ENCODE results near the gene SRRM3.
"Not testable (repeated sequence)": the region's sequence is repeated elsewhere in the genome, so short reads cannot be mapped to it uniquely, and the experiment has no call there.

Gene SRRM3

GRCh38 chr7:76193883-76194282, 7.8 kb upstream of the SRRM3 start:
- Histone ChIP-seq H3K36me3 (ENCODE audit: control insufficient read depth, insufficient read depth, low read length, severe bottlenecking) (no peaks in the 10 kb centered on the region), H3K9ac (ENCODE audit: low read length) (no peak overlapping the region), H3K9me3 (ENCODE audit: control insufficient read depth, low read length) (peaks cover 8% of the 10 kb centered on the region), H3K4me3 (ENCODE audit: low read length) (no peak overlapping the region), H3K4me1 (ENCODE audit: control insufficient read depth, insufficient read depth, low read length) (no peaks in the 10 kb centered on the region), H3K27me3 (replicated peaks; ENCODE audit: control insufficient read depth, insufficient read depth, low read length) (peaks cover 19% of the 10 kb centered on the region)
- no peak for DNase-seq (ENCODE audit: low read depth)

- Histone ChIP-seq H3K36me3 (ENCODE audit: control insufficient read depth, insufficient read depth, low read length, severe bottlenecking) (no peaks in the 10 kb centered on the region), H3K4me3 (ENCODE audit: low read length) (no peak overlapping the region), H3K9me3 (ENCODE audit: control insufficient read depth, low read length) (peaks cover 3% of the 10 kb centered on the region), H3K9ac (ENCODE audit: low read length) (no peak overlapping the region), H3K4me1 (ENCODE audit: control insufficient read depth, insufficient read depth, low read length) (no peaks in the 10 kb centered on the region), H3K27me3 (replicated peaks; ENCODE audit: control insufficient read depth, insufficient read depth, low read length) (peaks cover 14% of the 10 kb centered on the region)
- DNase-seq (ENCODE audit: low read depth): no peak
These were observed 4.9 kb upstream of the SRRM3 start for GRCh38 chr7:76196786-76197185.

GRCh38 chr7:76198202-76198601, 3.5 kb upstream of the SRRM3 start:
- H3K27me3 ChIP-seq (replicated peaks; ENCODE audit: control insufficient read depth, insufficient read depth, low read length): peaks cover 20% of the 10 kb centered on the region

GRCh38 chr7:76202666-76203030, 952 bp downstream of the SRRM3 start:
- Histone ChIP-seq H3K4me3 (ENCODE audit: low read length) (no peak overlapping the region), H3K36me3 (ENCODE audit: control insufficient read depth, insufficient read depth, low read length, severe bottlenecking) (no peaks in the 10 kb centered on the region), H3K4me1 (ENCODE audit: control insufficient read depth, insufficient read depth, low read length) (no peaks in the 10 kb centered on the region), H3K9me3 (ENCODE audit: control insufficient read depth, low read length) (no peaks in the 10 kb centered on the region), H3K27me3 (replicated peaks; ENCODE audit: control insufficient read depth, insufficient read depth, low read length) (peaks cover 22% of the 10 kb centered on the region), H3K9ac (ENCODE audit: low read length) (no peak overlapping the region)
- no peak for DNase-seq (ENCODE audit: low read depth)

More at GRCh38 chr7:76198202-76198601, 3.5 kb upstream of the SRRM3 start:
- Histone ChIP-seq H3K4me1 (ENCODE audit: control insufficient read depth, insufficient read depth, low read length) (no peaks in the 10 kb centered on the region), H3K36me3 (ENCODE audit: control insufficient read depth, insufficient read depth, low read length, severe bottlenecking) (no peaks in the 10 kb centered on the region), H3K4me3 (ENCODE audit: low read length) (no peak overlapping the region), H3K9me3 (ENCODE audit: control insufficient read depth, low read length) (no peaks in the 10 kb centered on the region), H3K9ac (ENCODE audit: low read length) (no peak overlapping the region)
- no peak for DNase-seq (ENCODE audit: low read depth)

GRCh38 chr7:76204147-76204546, 2.5 kb downstream of the SRRM3 start:
- H3K4me1 ChIP-seq (ENCODE audit: control insufficient read depth, insufficient read depth, low read length): no peaks in the 10 kb centered on the region
- H3K9me3 ChIP-seq (ENCODE audit: control insufficient read depth, low read length): no peaks in the 10 kb centered on the region
- H3K27me3 ChIP-seq (replicated peaks; ENCODE audit: control insufficient read depth, insufficient read depth, low read length): peaks cover 31% of the 10 kb centered on the region
- H3K9ac ChIP-seq (ENCODE audit: low read length): no peak overlapping the region
- H3K4me3 ChIP-seq (ENCODE audit: low read length): no peak overlapping the region
- no peaks in the 10 kb centered on the region for H3K36me3 ChIP-seq (ENCODE audit: control insufficient read depth, insufficient read depth, low read length, severe bottlenecking)
- no peak for DNase-seq (ENCODE audit: low read depth)

- peaks cover 43% of the 10 kb centered on the region for H3K27me3 ChIP-seq (replicated peaks; ENCODE audit: control insufficient read depth, insufficient read depth, low read length)
- no peak for DNase-seq (ENCODE audit: low read depth)
- no peaks in the 10 kb centered on the region for H3K4me1 ChIP-seq (ENCODE audit: control insufficient read depth, insufficient read depth, low read length)
- no peak overlapping the region for H3K4me3 ChIP-seq (ENCODE audit: low read length)
- H3K36me3 ChIP-seq (ENCODE audit: control insufficient read depth, insufficient read depth, low read length, severe bottlenecking): no peaks in the 10 kb centered on the region
- H3K9me3 ChIP-seq (ENCODE audit: control insufficient read depth, low read length): no peaks in the 10 kb centered on the region
- H3K9ac ChIP-seq (ENCODE audit: low read length): no peak overlapping the region
These were observed 4.9 kb downstream of the SRRM3 start for GRCh38 chr7:76206633-76207032.

GRCh38 chr7:76209310-76209709, 7.6 kb downstream of the SRRM3 start:
- Histone ChIP-seq H3K36me3 (ENCODE audit: control insufficient read depth, insufficient read depth, low read length, severe bottlenecking) (no peaks in the 10 kb centered on the region), H3K4me3 (ENCODE audit: low read length) (no peak overlapping the region), H3K9ac (ENCODE audit: low read length) (no peak overlapping the region), H3K4me1 (ENCODE audit: control insufficient read depth, insufficient read depth, low read length) (no peaks in the 10 kb centered on the region), H3K27me3 (replicated peaks; ENCODE audit: control insufficient read depth, insufficient read depth, low read length) (peaks cover 42% of the 10 kb centered on the region), H3K9me3 (ENCODE audit: control insufficient read depth, low read length) (no peaks in the 10 kb centered on the region)
- no peak for DNase-seq (ENCODE audit: low read depth)

- peaks cover 37% of the 10 kb centered on the region for H3K27me3 ChIP-seq (replicated peaks; ENCODE audit: control insufficient read depth, insufficient read depth, low read length)
- no peak overlapping the region for H3K9ac ChIP-seq (ENCODE audit: low read length)
- H3K4me3 ChIP-seq (ENCODE audit: low read length): no peak overlapping the region
- no peaks in the 10 kb centered on the region for H3K36me3 ChIP-seq (ENCODE audit: control insufficient read depth, insufficient read depth, low read length, severe bottlenecking)
- H3K9me3 ChIP-seq (ENCODE audit: control insufficient read depth, low read length): no peaks in the 10 kb centered on the region
- DNase-seq (ENCODE audit: low read depth): no peak
- no peaks in the 10 kb centered on the region for H3K4me1 ChIP-seq (ENCODE audit: control insufficient read depth, insufficient read depth, low read length)
These were observed 9.5 kb downstream of the SRRM3 start for GRCh38 chr7:76211216-76211615.

- DNase-seq (ENCODE audit: low read depth); H3K4me1 ChIP-seq (ENCODE audit: control insufficient read depth, insufficient read depth, low read length); H3K9ac ChIP-seq (ENCODE audit: low read length); H3K4me3 ChIP-seq (ENCODE audit: low read length); H3K9me3 ChIP-seq (ENCODE audit: control insufficient read depth, low read length); H3K36me3 ChIP-seq (ENCODE audit: control insufficient read depth, insufficient read depth, low read length, severe bottlenecking): not testable (repeated sequence)
- H3K27me3 ChIP-seq (replicated peaks; ENCODE audit: control insufficient read depth, insufficient read depth, low read length): peaks cover 43% of the 10 kb centered on the region
These were observed 13.7 kb downstream of the SRRM3 start for GRCh38 chr7:76215349-76215748.

- peaks cover 41% of the 10 kb centered on the region for H3K27me3 ChIP-seq (replicated peaks; ENCODE audit: control insufficient read depth, insufficient read depth, low read length)
- H3K4me1 ChIP-seq (ENCODE audit: control insufficient read depth, insufficient read depth, low read length): peaks cover 10% of the 10 kb centered on the region
- no peaks in the 10 kb centered on the region for H3K36me3 ChIP-seq (ENCODE audit: control insufficient read depth, insufficient read depth, low read length, severe bottlenecking)
- no peak overlapping the region for H3K9ac ChIP-seq (ENCODE audit: low read length)
- no peak overlapping the region for H3K4me3 ChIP-seq (ENCODE audit: low read length)
- no peak for DNase-seq (ENCODE audit: low read depth)
- H3K9me3 ChIP-seq (ENCODE audit: control insufficient read depth, low read length): no peaks in the 10 kb centered on the region
These were observed 14.8 kb downstream of the SRRM3 start for GRCh38 chr7:76216381-76217082.

- no peak for DNase-seq (ENCODE audit: low read depth)
- H3K36me3 ChIP-seq (ENCODE audit: control insufficient read depth, insufficient read depth, low read length, severe bottlenecking): no peaks in the 10 kb centered on the region
- H3K9ac ChIP-seq (ENCODE audit: low read length): no peak overlapping the region
- peaks cover 10% of the 10 kb centered on the region for H3K4me1 ChIP-seq (ENCODE audit: control insufficient read depth, insufficient read depth, low read length)
- H3K27me3 ChIP-seq (replicated peaks; ENCODE audit: control insufficient read depth, insufficient read depth, low read length): peaks cover 40% of the 10 kb centered on the region
- H3K9me3 ChIP-seq (ENCODE audit: control insufficient read depth, low read length): no peaks in the 10 kb centered on the region
- no peak overlapping the region for H3K4me3 ChIP-seq (ENCODE audit: low read length)
These were observed 16.4 kb downstream of the SRRM3 start for GRCh38 chr7:76217942-76218566.
